Vagina (tissue), 2 donors: ENCODE measurements around the gene ZNF263. TPM values are rescaled to one million over a fixed set of nuclear protein-coding genes. Genes with fewer than 3 reads are reported as not detected.

ENCODE experiments used
- DNase-seq, 2 donors: peaks; one replicate each; pipeline ENCODE4 v3.0.0-alpha.2; 2017; ENCODE audit errors: extremely low spot score in 2 of 2
- H3K27ac ChIP-seq: fragments of 200-600 bp; sonication (generic); one replicate; pipeline ENCODE4 v1.5.1; 2019
- H3K27me3 ChIP-seq: fragments of 200-600 bp; sonication (generic); one replicate; pipeline ENCODE4 v1.5.1; 2019
- H3K36me3 ChIP-seq, 2 donors: fragments of 200-600 bp; sonication (generic); one replicate each; pipeline ENCODE4 v1.5.1; 2017 to 2019
- H3K4me1 ChIP-seq: fragments of 200-600 bp; sonication (generic); one replicate; pipeline ENCODE4 v1.5.1; 2019
- H3K4me3 ChIP-seq, 2 donors: fragments of 200-600 bp; sonication (generic); 1 replicate in 1 of 2; 2 replicates in 1 of 2; pipeline ENCODE4 v1.5.1; 2016 to 2019
- H3K9me3 ChIP-seq: fragments of 200-600 bp; sonication (generic); one replicate; pipeline ENCODE4 v1.5.1; 2019
- CTCF ChIP-seq, 3 experiments: fragments of 450-650 bp in 2 of 3; fragments of 200-600 bp in 1 of 3; sonication (generic) in 1 of 3; IDR thresholded peaks; one replicate each; pipeline ENCODE4 v1.5.1; 2017 to 2019; ENCODE audit warnings: antibody characterized with exemption in 3 of 3, mild to moderate bottlenecking in 2 of 3, moderate library complexity in 2 of 3
- POLR2A ChIP-seq, 2 donors: fragments of 450-650 bp; IDR thresholded peaks; one replicate each; pipeline ENCODE4 v1.6.1; 2017; ENCODE audit warnings: antibody characterized with exemption in 2 of 2, mild to moderate bottlenecking in 2 of 2, moderate library complexity in 2 of 2
- POLR2AphosphoS5 ChIP-seq, 2 donors: sonication (generic); formaldehyde crosslinking; IDR thresholded peaks; one replicate each; pipeline ENCODE4 v1.9.0; 2017; ENCODE audit warnings: antibody characterized with exemption in 2 of 2, mild to moderate bottlenecking in 2 of 2, low read depth in 1 of 2; ENCODE audit not compliant: insufficient read depth in 1 of 2
- intact Hi-C: fragments of 100-400 bp; cut with DNase I; formaldehyde crosslinking; loops from one replicate; pipeline ENCODE4 v1.15.1; 2023
- total RNA-seq: library from RNA; depleted of rRNA; stranded (reverse); fragments of >200 nt; gene quantifications from one replicate; pipeline ENCODE4 v1.2.3, GENCODE V29; 2016

ZNF263 gene
- total RNA-seq = 29.7 TPM

- H3K27ac ChIP-seq = peak within 1 kb of the TSS; percentile 97
- TF ChIP-seq CTCF (IDR thresholded peaks at IDR 0.05) (no peak), POLR2A (IDR thresholded peaks at IDR 0.05) (peak in 1 of 2 donors; percentile 23), POLR2AphosphoS5 (IDR thresholded peaks at IDR 0.05; ENCODE audit: insufficient read depth in 1 of 2, low read depth in 1 of 2) (peak; percentile 95)
- DNase-seq = peak; percentile 98
- H3K4me1 ChIP-seq = peaks cover 29% of the 10 kb centered on the region
- peak within 1 kb of the TSS; percentile 87 to 91 for H3K4me3 ChIP-seq
- H3K27me3 ChIP-seq = no peaks in the 10 kb centered on the region
- H3K36me3 ChIP-seq = peaks cover 0 to 34% of the 10 kb centered on the region in 2 donors
- intact Hi-C loops = loop anchor here (2.0 kb wide), 1 partner anchor 18 kb away; no protein-coding TSS in a partner anchor
- H3K9me3 ChIP-seq = no peaks in the 10 kb centered on the region
These were observed at the start of gene ZNF263 for GRCh38 chr16:3282730-3283542. ZNF263 (plus strand) TSS chr16:3283491; CDS start chr16:3283819, 328 bp downstream.

- Histone ChIP-seq H3K4me3 (peak overlapping the region; percentile 69 to 70), H3K4me1 (peaks cover 14% of the 10 kb centered on the region), H3K9me3 (no peaks in the 10 kb centered on the region), H3K27ac (peak overlapping the region; percentile 95), H3K36me3 (peaks cover 0 to 36% of the 10 kb centered on the region in 2 donors), H3K27me3 (no peaks in the 10 kb centered on the region)
- intact Hi-C loops = no loop called here
- TF ChIP-seq POLR2AphosphoS5 (IDR thresholded peaks at IDR 0.05; ENCODE audit: insufficient read depth in 1 of 2, low read depth in 1 of 2) = no peak
- no peak for TF ChIP-seq POLR2A (IDR thresholded peaks at IDR 0.05)
- no peak for TF ChIP-seq CTCF (IDR thresholded peaks at IDR 0.05)
- DNase-seq = no peak
These were observed 48.8 kb upstream of the ZNF263 start for GRCh38 chr16:3234543-3234856.

- H3K27me3 ChIP-seq = no peaks in the 10 kb centered on the region
- H3K4me3 ChIP-seq = peak within 1 kb of the TSS; percentile 69 to 70
- intact Hi-C loops = no loop called here
- peaks cover 14% of the 10 kb centered on the region for H3K4me1 ChIP-seq
- H3K36me3 ChIP-seq = peaks cover 0 to 31% of the 10 kb centered on the region in 2 donors
- TF ChIP-seq POLR2A (IDR thresholded peaks at IDR 0.05) (peak in 1 of 2 donors; percentile 26), POLR2AphosphoS5 (IDR thresholded peaks at IDR 0.05; ENCODE audit: insufficient read depth in 1 of 2, low read depth in 1 of 2) (peak; percentile 92 to 98), CTCF (IDR thresholded peaks at IDR 0.05) (no peak)
- peak in 1 of 2 donors; percentile 93 for DNase-seq
- H3K27ac ChIP-seq = peak within 1 kb of the TSS; percentile 95
- no peaks in the 10 kb centered on the region for H3K9me3 ChIP-seq
These were observed 48.3 kb upstream of the ZNF263 start, which contains the start of gene ZNF200 for GRCh38 chr16:3234857-3235561. ZNF200 (minus strand) TSS chr16:3235158; CDS start chr16:3233755, 1,403 bp downstream.

GRCh38 chr16:3235856-3236669 is 47.2 kb upstream of the ZNF263 start:
- Histone ChIP-seq H3K27ac (no peak overlapping the region), H3K27me3 (no peaks in the 10 kb centered on the region), H3K36me3 (peaks cover 0 to 20% of the 10 kb centered on the region in 2 donors), H3K9me3 (no peaks in the 10 kb centered on the region), H3K4me3 (no peak overlapping the region), H3K4me1 (peaks cover 14% of the 10 kb centered on the region)
- TF ChIP-seq POLR2A (IDR thresholded peaks at IDR 0.05) (no peak), POLR2AphosphoS5 (IDR thresholded peaks at IDR 0.05; ENCODE audit: insufficient read depth in 1 of 2, low read depth in 1 of 2) (no peak), CTCF (IDR thresholded peaks at IDR 0.05) (no peak)
- intact Hi-C loops = no loop called here
- no peak for DNase-seq
